Colonic mucosa (tissue), 4 donors: Measurements from ENCODE around the gene TTC24. TPM values are rescaled to one million over a fixed set of nuclear protein-coding genes. Genes with fewer than 3 reads are reported as not detected.
A peak's percentile ranks its signal among the peaks of the same experiment; 100 is the strongest.

Experiments
- DNase-seq: peaks from one replicate; pipeline ENCODE4 v3.0.0-alpha.2; 2020
- H3K27ac ChIP-seq: fragments of 200-600 bp; one replicate; pipeline ENCODE4 v1.8.0; 2021
- H3K27me3 ChIP-seq: fragments of 200-600 bp; one replicate; pipeline ENCODE4 v1.8.0; 2021
- H3K36me3 ChIP-seq: fragments of 200-600 bp; one replicate; pipeline ENCODE4 v1.8.0; 2021
- H3K4me1 ChIP-seq: fragments of 200-600 bp; one replicate; pipeline ENCODE4 v1.8.0; 2021; ENCODE audit warnings: mild to moderate bottlenecking
- H3K4me3 ChIP-seq: fragments of 200-600 bp; one replicate; pipeline ENCODE4 v1.8.0; 2021
- H3K9ac ChIP-seq, 2 donors: one replicate each; pipeline ENCODE4 v1.7.0; 2013; ENCODE audit warnings: control low read depth in 2 of 2, low read depth in 2 of 2, low read length in 2 of 2
- H3K9me3 ChIP-seq: fragments of 200-600 bp; one replicate; pipeline ENCODE4 v1.8.0; 2021
- intact Hi-C: fragments of 100-400 bp; cut with DNase I; formaldehyde crosslinking; loops from one replicate; pipeline ENCODE4 v1.14.1; 2022
- total RNA-seq, 2 donors: library from RNA; stranded (reverse); fragmentation: NEBNext Ultra II Directional in 1 of 2; extraction: Animal tissue kit (Norgen Biotek cat#: 25700) in 1 of 2; gene quantifications; one replicate each; pipeline ENCODE4 v1.2.1, GENCODE V29; 2021
- TF ChIP-seq, protein P1 (sequence below): fragments of 200-600 bp; IDR thresholded peaks from one replicate; pipeline ENCODE4 v1.8.0; 2022; ENCODE audit warnings: antibody characterized with exemption, mild to moderate bottlenecking
- donor health status: healthy.
- donor health status: DM: no; HTN: no; CAD: no.
- donor health status: DM: no; HTN: no; CAD: no.

Gene TTC24
- total RNA-seq, 2 donors from 2014 or later, result not detected

DNA sequence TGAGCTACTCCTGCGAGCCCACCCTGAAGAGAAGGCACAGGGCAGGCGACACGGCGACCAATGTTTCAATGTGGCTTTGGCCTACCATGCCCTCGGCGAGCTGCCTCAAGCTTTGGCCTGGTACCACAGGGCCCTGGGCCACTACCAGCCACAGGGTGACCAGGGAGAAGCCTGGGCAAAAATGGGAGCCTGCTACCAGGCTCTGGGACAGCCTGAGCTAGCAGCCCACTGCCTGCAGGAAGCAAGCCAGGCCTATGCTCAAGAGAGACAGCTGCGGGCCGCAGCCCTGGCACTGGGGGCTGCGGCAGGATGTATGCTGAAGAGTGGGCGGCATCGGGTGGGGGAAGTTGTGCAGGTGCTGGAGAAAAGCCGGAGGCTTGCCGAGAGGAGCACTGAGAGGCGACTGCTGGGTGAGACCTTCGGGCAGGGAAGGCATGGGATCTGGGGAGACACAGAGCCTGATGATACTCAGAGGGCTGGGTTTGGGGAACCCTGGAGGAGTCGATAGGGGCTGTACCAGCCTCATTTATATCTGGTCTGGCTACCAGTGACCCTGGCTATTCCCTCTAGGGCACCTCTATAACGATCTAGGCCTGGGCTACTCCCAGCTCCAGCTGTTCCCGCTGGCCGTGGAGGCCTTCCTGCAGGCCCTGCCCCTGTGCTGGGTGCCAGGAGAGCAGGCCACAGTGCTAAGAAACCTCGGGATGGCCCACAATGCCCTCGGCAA, 2.3 kb downstream of the TTC24 start:
- Histone ChIP-seq H3K27me3 (no peaks in the 10 kb centered on the region), H3K27ac (no peak overlapping the region), H3K9ac (no peak overlapping the region), H3K4me3 (no peak overlapping the region), H3K9me3 (no peaks in the 10 kb centered on the region), H3K36me3 (no peaks in the 10 kb centered on the region), H3K4me1 (no peaks in the 10 kb centered on the region)
- intact Hi-C loops, result loop anchor here (5.0 kb wide), 1 partner anchor 130 kb away; no protein-coding TSS in a partner anchor
- TF ChIP-seq, protein P1, sequence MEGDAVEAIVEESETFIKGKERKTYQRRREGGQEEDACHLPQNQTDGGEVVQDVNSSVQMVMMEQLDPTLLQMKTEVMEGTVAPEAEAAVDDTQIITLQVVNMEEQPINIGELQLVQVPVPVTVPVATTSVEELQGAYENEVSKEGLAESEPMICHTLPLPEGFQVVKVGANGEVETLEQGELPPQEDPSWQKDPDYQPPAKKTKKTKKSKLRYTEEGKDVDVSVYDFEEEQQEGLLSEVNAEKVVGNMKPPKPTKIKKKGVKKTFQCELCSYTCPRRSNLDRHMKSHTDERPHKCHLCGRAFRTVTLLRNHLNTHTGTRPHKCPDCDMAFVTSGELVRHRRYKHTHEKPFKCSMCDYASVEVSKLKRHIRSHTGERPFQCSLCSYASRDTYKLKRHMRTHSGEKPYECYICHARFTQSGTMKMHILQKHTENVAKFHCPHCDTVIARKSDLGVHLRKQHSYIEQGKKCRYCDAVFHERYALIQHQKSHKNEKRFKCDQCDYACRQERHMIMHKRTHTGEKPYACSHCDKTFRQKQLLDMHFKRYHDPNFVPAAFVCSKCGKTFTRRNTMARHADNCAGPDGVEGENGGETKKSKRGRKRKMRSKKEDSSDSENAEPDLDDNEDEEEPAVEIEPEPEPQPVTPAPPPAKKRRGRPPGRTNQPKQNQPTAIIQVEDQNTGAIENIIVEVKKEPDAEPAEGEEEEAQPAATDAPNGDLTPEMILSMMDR, result no peak
- DNase-seq, result no peak

DNA sequence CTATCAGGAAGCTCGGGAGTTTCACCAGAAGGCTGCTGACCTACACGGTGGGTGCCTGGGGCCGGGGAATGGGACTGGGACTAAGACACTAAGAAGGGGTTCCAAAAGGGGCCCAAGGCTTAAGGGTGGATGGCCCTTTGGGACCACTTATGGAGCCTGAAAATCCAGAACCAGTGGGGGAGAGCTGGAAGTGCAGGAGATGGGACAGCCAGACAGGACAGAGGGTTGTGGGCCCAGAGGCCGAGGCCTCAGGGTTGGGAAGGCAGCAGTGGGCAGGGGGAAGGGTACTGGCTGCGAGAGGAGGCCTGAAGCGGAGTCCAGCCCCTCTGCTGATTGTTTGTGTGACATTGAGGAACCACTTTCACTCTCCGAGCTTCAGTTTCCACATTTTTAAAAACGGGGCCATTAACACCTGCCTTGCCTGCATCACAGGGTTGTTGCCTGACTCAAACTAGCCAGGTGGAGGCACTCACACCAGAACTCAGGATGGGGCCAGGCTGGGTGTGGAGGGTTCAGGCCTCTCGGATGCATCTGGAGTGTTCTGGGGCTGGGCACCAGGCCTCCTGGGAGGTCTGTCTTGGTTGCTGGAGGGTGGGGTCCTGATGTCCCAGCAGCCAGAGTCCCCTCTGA, 3.0 kb downstream of the TTC24 start:
- no peak for DNase-seq
- no peak overlapping the region for H3K4me3 ChIP-seq
- no peaks in the 10 kb centered on the region for H3K36me3 ChIP-seq
- H3K27ac ChIP-seq, result no peak overlapping the region
- H3K27me3 ChIP-seq, result no peaks in the 10 kb centered on the region
- intact Hi-C loops, result loop anchor here (5.0 kb wide), 1 partner anchor 130 kb away; no protein-coding TSS in a partner anchor
- H3K9ac ChIP-seq, result no peak overlapping the region
- no peaks in the 10 kb centered on the region for H3K9me3 ChIP-seq
- H3K4me1 ChIP-seq, result no peaks in the 10 kb centered on the region
- TF ChIP-seq, protein P1, result no peak

DNA sequence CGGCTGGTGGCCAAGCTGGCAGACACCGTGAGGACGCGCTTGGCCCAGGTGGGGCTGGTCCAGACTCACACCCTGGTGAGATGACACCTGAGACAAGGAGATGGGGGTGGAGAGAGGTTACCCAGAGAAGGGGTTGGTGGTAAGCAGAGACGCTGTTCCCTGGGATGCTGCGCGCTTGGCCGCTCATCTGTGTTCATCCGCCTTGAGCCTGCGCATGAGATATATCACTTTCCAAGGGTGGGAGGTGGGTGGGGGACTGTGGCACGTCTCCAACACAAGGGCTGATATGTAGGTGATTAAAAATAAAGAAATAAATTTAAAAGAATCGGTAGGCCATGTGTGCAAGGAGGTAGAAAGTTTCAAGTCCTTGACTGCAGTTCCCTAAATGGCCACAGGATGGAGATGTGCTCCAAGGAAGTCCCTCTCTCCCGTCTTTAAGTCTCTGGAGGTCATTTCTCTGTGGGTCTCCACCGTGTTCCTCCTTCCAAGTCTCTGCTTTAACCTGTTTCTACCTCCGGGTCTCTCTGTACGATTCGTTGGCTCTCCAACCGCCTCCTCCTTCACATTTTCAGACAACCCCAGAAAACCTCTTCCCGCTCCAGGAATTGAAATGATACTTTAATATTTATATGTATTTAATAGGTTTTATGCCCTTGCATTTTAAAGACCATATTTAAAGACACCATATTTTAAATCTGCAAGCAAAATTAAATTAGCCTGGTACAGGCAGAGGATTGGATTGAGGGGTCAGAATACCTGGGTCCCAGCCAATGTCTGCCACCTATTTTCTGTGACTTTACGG, 4.5 kb downstream of the TTC24 start:
- Histone ChIP-seq H3K9ac (no peak overlapping the region), H3K27ac (no peak overlapping the region), H3K4me3 (no peak overlapping the region), H3K9me3 (no peaks in the 10 kb centered on the region), H3K27me3 (no peaks in the 10 kb centered on the region), H3K4me1 (no peaks in the 10 kb centered on the region), H3K36me3 (no peaks in the 10 kb centered on the region)
- intact Hi-C loops, result loop anchor here (5.0 kb wide), 1 partner anchor 132 kb away; no protein-coding TSS in a partner anchor
- TF ChIP-seq, protein P1, result peak; percentile 97
- DNase-seq, result peak; percentile 84

DNA sequence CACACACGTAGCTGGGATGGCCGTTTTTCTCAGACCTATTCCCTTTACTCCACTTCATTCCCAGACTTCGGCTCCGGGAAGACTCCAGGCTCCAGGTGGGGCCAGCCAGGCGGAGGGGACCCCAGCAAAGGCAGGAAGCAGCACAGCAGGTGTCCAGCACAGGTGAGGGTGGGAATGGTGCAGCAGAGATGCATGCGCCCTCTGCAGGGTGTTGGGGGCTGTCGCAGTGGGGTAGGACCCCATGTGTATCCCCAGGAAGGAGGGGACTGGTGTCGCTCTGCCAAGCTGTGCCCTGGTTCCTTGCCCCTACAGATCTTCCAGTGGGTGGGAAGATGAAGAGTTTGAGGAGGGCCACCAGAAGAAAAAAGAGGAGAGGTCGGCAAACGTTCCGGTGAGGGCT, 5.3 kb downstream of the TTC24 start:
- Histone ChIP-seq H3K9ac (no peak overlapping the region), H3K4me1 (no peaks in the 10 kb centered on the region), H3K27ac (no peak overlapping the region), H3K9me3 (no peaks in the 10 kb centered on the region), H3K4me3 (no peak overlapping the region), H3K27me3 (no peaks in the 10 kb centered on the region), H3K36me3 (no peaks in the 10 kb centered on the region)
- intact Hi-C loops, result loop anchor here (5.0 kb wide), 1 partner anchor 133 kb away; no protein-coding TSS in a partner anchor
- TF ChIP-seq, protein P1, result no peak
- DNase-seq, result no peak

DNA sequence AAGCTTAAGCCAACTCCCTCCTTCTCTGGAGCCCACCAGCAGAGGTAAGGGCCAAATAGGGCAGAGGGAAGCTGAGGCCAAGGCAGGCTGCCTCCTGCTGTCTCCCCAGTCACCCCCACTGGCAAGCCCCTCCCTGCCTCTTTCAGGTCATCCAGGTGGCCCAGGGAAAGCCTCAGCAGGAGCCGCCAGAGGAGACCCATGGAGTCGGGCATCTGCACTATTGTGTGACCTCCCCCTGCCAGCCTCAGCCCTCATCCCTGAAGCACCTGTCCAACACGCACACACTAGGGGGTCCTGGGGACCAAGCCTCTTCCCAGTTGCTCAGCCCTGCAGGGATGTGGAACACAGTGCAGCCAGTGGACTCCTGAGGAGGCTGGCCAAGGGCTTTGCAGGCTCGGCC, 6.8 kb downstream of the TTC24 start:
- Histone ChIP-seq H3K9me3 (no peaks in the 10 kb centered on the region), H3K4me3 (no peak overlapping the region), H3K4me1 (no peaks in the 10 kb centered on the region), H3K9ac (no peak overlapping the region), H3K36me3 (no peaks in the 10 kb centered on the region), H3K27ac (no peak overlapping the region), H3K27me3 (no peaks in the 10 kb centered on the region)
- TF ChIP-seq, protein P1, result no peak
- no peak for DNase-seq
- intact Hi-C loops, result no loop called here
